Prostate gland (tissue), 2 donors: ENCODE data around the gene SYNPO2. TPM values are rescaled to one million over a fixed set of nuclear protein-coding genes. Genes with fewer than 3 reads are reported as not detected.
"Not testable (repeated sequence)": the region's sequence is repeated elsewhere in the genome, so short reads cannot be mapped to it uniquely, and the experiment has no call there.

Source experiments
- DNase-seq: peaks from one replicate; pipeline ENCODE4 v3.0.0-alpha.2; 2019; ENCODE audit warnings: low spot score
- H3K27ac ChIP-seq, 2 donors: fragments of 200-600 bp; sonication (generic); 2 replicates each; pipeline ENCODE4 v1.5.1; 2017 to 2019
- H3K27me3 ChIP-seq: fragments of 200-600 bp; sonication (generic); replicated peaks from 2 replicates; pipeline ENCODE4 v1.5.1; 2019; ENCODE audit not compliant: insufficient read depth
- H3K36me3 ChIP-seq, 2 donors: fragments of 200-600 bp; sonication (generic); 1 replicate in 1 of 2; 2 replicates in 1 of 2; pipeline versions ENCODE4 v1.5.1 to v1.8.1; 2017 to 2019
- H3K4me1 ChIP-seq: fragments of 200-600 bp; sonication (generic); replicated peaks from 2 replicates; pipeline ENCODE4 v1.5.1; 2019
- H3K4me3 ChIP-seq, 2 donors: fragments of 200-600 bp; sonication (generic); 2 replicates each; pipeline ENCODE4 v1.5.1; 2017 to 2019
- H3K9me3 ChIP-seq: fragments of 200-600 bp; sonication (generic); 2 replicates; pipeline ENCODE4 v1.5.1; 2017
- POLR2A ChIP-seq: fragments of 450-650 bp; IDR thresholded peaks from one replicate; pipeline ENCODE4 v1.6.1; 2016; ENCODE audit warnings: antibody characterized with exemption, mild to moderate bottlenecking
- POLR2AphosphoS5 ChIP-seq: sonication (generic); formaldehyde crosslinking; IDR thresholded peaks from one replicate; pipeline ENCODE4 v1.6.1; 2017; ENCODE audit warnings: antibody characterized with exemption
- WGBS: methylation state at CpG from one replicate; pipeline ENCODE4 v1.1.5; 2018; 5-methylcytosine and 5-hydroxymethylcytosine counted together
- intact Hi-C: fragments of 100-400 bp; cut with DNase I; formaldehyde crosslinking; loops from one replicate; pipeline ENCODE4 v1.14.2; 2022
- total RNA-seq, 2 donors: library from RNA; depleted of rRNA; stranded (reverse); fragments of >200 nt; gene quantifications; one replicate each; pipeline ENCODE4 v1.1.0, GENCODE V29; 2016
- TF ChIP-seq, protein P1 (sequence below), 4 experiments: fragments of 200-600 bp in 2 of 4; fragments of 450-650 bp in 2 of 4; sonication (generic) in 2 of 4; IDR thresholded peaks; 1 replicate in 3 of 4; 2 replicates in 1 of 4; pipeline ENCODE4 v1.5.1; 2016 to 2019; ENCODE audit warnings: antibody characterized with exemption in 4 of 4, mild to moderate bottlenecking in 2 of 4, moderate library complexity in 2 of 4

Gene SYNPO2
- total RNA-seq, 2 donors from 2014 or later = 131 to 181 TPM

DNA sequence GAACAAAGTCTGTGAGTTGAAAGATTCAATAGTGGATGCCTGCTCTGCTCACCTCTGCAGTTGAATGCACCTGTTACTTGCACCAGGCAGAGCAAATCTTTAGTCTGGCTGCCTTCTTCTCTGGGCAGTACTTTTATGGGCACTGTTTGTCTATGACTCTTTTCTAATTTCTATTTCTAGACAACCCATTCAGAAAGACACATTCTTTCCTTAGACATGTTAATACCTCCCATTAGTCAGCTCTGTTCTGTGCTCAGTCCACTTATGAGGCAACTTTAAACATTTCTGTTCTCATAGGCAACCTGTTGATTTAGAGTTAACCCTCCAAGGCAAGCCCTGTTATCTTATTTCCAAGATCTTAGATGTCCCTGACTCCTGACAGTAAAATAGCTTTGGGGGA lies 108.9 kb downstream of the SYNPO2 start:
- Histone ChIP-seq H3K27me3 (no peaks in the 10 kb centered on the region), H3K9me3 (no peaks in the 10 kb centered on the region), H3K27ac (peak overlapping the region; percentile 48 to 65), H3K4me3 (no peak overlapping the region), H3K36me3 (no peaks in the 10 kb centered on the region), H3K4me1 (no peaks in the 10 kb centered on the region)
- intact Hi-C loops = no loop called here
- DNase-seq = no peak
- TF ChIP-seq, protein P1, sequence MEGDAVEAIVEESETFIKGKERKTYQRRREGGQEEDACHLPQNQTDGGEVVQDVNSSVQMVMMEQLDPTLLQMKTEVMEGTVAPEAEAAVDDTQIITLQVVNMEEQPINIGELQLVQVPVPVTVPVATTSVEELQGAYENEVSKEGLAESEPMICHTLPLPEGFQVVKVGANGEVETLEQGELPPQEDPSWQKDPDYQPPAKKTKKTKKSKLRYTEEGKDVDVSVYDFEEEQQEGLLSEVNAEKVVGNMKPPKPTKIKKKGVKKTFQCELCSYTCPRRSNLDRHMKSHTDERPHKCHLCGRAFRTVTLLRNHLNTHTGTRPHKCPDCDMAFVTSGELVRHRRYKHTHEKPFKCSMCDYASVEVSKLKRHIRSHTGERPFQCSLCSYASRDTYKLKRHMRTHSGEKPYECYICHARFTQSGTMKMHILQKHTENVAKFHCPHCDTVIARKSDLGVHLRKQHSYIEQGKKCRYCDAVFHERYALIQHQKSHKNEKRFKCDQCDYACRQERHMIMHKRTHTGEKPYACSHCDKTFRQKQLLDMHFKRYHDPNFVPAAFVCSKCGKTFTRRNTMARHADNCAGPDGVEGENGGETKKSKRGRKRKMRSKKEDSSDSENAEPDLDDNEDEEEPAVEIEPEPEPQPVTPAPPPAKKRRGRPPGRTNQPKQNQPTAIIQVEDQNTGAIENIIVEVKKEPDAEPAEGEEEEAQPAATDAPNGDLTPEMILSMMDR (IDR thresholded peaks at IDR 0.05) = no peak
- TF ChIP-seq POLR2A (no peak), POLR2AphosphoS5 (peak; percentile 43)

DNA sequence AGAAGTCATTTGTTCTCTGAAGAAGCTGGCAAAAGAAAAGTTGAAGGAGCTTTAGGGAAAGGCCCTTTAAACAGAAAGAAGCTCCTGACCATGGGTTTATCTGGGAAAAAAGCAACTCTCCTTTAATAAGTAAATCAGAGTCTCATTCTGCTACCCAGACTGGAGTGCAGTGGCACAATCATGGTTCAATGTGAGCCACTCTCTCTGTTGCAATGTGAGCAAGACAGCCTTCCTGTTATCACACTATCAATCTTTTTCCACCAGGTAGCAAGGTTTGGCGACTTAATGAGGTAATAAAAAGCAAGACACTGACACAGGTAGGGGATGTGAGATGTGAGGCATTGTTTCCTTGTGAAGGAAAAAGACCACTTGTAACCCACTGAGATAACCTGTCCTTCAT lies 111.3 kb downstream of the SYNPO2 start:
- H3K4me3 ChIP-seq = no peak overlapping the region
- WGBS = 10% methylated on average over 1 of the region's 1 CpG
- TF ChIP-seq POLR2A = no peak
- no peak for TF ChIP-seq POLR2AphosphoS5
- TF ChIP-seq, protein P1 (IDR thresholded peaks at IDR 0.05) = no peak

DNA sequence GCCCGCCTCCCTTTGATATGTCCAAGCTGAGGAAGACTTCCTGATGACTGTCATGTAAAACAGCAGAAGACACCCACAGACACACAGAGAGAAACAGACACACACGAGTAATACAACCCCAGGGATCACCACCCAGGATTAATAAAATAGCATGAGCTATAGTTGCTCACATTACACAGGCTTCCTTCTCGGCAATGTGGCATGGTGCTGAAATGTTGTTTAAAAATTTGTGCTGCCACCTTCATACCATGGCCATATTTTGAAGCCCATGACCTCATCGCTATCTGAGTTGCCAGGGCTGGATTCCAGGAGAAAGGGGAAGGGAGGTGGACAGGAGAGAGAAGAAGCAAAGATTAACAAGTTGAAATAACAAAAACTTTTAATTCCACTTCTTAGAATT lies 111.7 kb downstream of the SYNPO2 start:
- no peaks in the 10 kb centered on the region for H3K4me1 ChIP-seq
- H3K27me3 ChIP-seq = no peaks in the 10 kb centered on the region
- H3K36me3 ChIP-seq = no peaks in the 10 kb centered on the region
- intact Hi-C loops = no loop called here
- no peak for DNase-seq
- peak overlapping the region; percentile 60 to 65 for H3K27ac ChIP-seq
- H3K4me3 ChIP-seq = no peak overlapping the region
- TF ChIP-seq POLR2A (no peak), POLR2AphosphoS5 (peak; percentile 4)
- 48% methylated on average over 4 of the region's 4 CpGs for WGBS
- no peaks in the 10 kb centered on the region for H3K9me3 ChIP-seq

More for the DNA sequence above, 111.3 kb downstream of the SYNPO2 start:
- no peaks in the 10 kb centered on the region for H3K27me3 ChIP-seq
- H3K9me3 ChIP-seq = no peaks in the 10 kb centered on the region
- H3K27ac ChIP-seq = peak overlapping the region; percentile 60 to 65
- no peak for DNase-seq
- no peaks in the 10 kb centered on the region for H3K4me1 ChIP-seq
- intact Hi-C loops = no loop called here
- no peaks in the 10 kb centered on the region for H3K36me3 ChIP-seq

DNA sequence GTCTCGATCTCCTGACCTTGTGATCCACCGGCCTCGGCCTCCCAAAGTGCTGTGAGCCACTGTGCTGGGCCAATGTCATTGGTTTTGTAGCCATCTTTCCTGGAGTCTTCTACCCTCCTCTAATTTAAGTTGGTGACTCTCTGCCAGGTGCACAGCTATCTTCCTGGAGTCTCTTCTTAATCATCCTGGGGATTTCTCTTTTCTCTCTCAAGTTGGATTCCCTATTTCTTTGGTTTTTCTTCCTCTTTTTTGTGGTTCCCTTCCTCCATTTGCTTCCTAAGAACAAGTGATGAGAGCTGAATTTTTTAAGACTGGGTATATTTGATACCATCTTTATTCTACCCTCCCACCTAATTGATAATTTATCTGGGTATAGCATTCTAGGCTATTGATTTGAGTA lies 113.8 kb downstream of the SYNPO2 start:
- no peaks in the 10 kb centered on the region for H3K36me3 ChIP-seq
- no peaks in the 10 kb centered on the region for H3K9me3 ChIP-seq
- peak overlapping the region in 1 of 2 donors; percentile 9 for H3K27ac ChIP-seq
- WGBS = 63% methylated on average over 3 of the region's 3 CpGs
- H3K27me3 ChIP-seq = no peaks in the 10 kb centered on the region
- intact Hi-C loops = no loop called here
- no peak overlapping the region for H3K4me3 ChIP-seq
- TF ChIP-seq, protein P1 (IDR thresholded peaks at IDR 0.05) = no peak
- TF ChIP-seq POLR2A = no peak
- TF ChIP-seq POLR2AphosphoS5 = no peak
- no peaks in the 10 kb centered on the region for H3K4me1 ChIP-seq
- DNase-seq = no peak

DNA sequence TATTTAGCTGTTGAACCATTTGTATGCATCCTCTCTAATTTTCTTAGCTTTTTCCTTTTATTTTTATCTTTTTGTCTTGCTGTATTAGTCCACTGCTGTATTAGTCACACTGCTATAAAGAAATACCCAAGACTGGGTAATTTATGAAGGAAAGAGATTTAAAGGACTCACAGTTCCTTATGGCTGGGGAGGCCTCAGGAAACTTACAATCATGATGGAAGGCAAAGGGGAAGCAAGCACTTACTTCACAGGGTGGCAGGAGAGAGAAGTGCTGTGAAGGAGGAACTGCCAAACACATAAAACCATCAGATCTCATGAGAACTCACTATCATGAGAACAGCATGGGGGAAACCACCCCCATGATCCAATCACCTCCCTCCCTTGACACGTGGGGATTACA lies 114.3 kb downstream of the SYNPO2 start:
- H3K4me3 ChIP-seq, H3K27me3 ChIP-seq, intact Hi-C loops, H3K36me3 ChIP-seq, H3K4me1 ChIP-seq, H3K9me3 ChIP-seq, DNase-seq: not testable (repeated sequence)
- peak overlapping the region; percentile 17 to 19 for H3K27ac ChIP-seq
- WGBS = 33% methylated on average over 1 of the region's 1 CpG

DNA sequence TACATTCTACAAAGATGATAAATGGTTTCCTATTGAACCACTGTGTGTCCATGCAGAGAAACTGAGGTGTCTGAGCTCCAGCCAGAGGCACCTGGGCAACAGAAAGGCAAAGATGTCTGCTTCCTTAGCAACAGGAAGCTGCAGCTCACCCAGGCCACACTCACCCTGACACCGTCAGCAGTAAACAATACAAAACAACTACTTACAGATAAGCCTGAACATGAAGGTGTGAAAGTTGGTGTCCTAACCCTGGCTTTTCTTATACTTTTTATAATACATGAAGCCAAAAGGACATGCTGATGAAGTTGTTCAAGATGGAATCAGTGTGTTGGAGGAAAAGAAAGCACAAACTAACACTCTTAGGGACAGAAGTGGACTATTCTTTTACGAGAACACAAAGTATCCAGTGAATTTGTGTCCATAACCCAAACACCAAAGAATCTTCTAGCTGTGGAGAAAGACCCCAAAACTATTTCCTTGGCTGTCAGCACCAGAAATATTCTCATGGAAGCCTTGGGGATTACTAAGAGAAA lies 117.3 kb downstream of the SYNPO2 start:
- intact Hi-C loops = no loop called here

More for the DNA sequence above, 117.3 kb downstream of the SYNPO2 start:
- no peaks in the 10 kb centered on the region for H3K9me3 ChIP-seq
- H3K4me1 ChIP-seq = no peaks in the 10 kb centered on the region
- H3K27ac ChIP-seq = peak overlapping the region; percentile 30 to 60
- H3K4me3 ChIP-seq = no peak overlapping the region
- H3K36me3 ChIP-seq = no peaks in the 10 kb centered on the region
- no peaks in the 10 kb centered on the region for H3K27me3 ChIP-seq
- no peak for TF ChIP-seq POLR2A
- TF ChIP-seq, protein P1 (IDR thresholded peaks at IDR 0.05) = no peak
- TF ChIP-seq POLR2AphosphoS5 = no peak
- DNase-seq = no peak
- WGBS = 65% methylated on average over 2 of the region's 2 CpGs
